Brain microvascular endothelial cell (primary cell): ENCODE data around the gene NEB.

Experiments
- DNase-seq: peaks from one replicate; pipeline ENCODE4 v3.0.0-alpha.2; 2020
- H3K27ac ChIP-seq: fragments of 250-450 bp; sonication (Bioruptor Pico); 2 replicates; pipeline ENCODE4 v1.5.1; 2020; ENCODE audit warnings: mild to moderate bottlenecking, moderate library complexity
- H3K27me3 ChIP-seq: fragments of 250-450 bp; sonication (Bioruptor Pico); replicated peaks from 2 replicates; pipeline ENCODE4 v1.5.1; 2020; ENCODE audit warnings: mild to moderate bottlenecking
- H3K36me3 ChIP-seq: fragments of 250-450 bp; sonication (Bioruptor Pico); replicated peaks from 2 replicates; pipeline ENCODE4 v1.5.1; 2020; ENCODE audit warnings: mild to moderate bottlenecking
- H3K4me3 ChIP-seq: 2 replicates; pipeline ENCODE4 v1.5.1; 2011; ENCODE audit warnings: low read depth, mild to moderate bottlenecking, control low read depth, low read length, moderate library complexity
- CTCF ChIP-seq: IDR thresholded peaks from 2 replicates; pipeline ENCODE4 v1.5.1; 2011; ENCODE audit warnings: low read depth, mild to moderate bottlenecking, moderate library complexity, low read length, control low read depth, inconsistent platforms; ENCODE audit errors: missing control alignments
- in situ Hi-C: cut with HindIII; loops from 2 replicates; pipeline ENCODE4 v1.10.0; 2017; ENCODE audit warnings: low sequenced_read_pairs, low pct_ligation_motif_present

Gene NEB

GRCh38 chr2:151721161-151721560 lies 13.1 kb downstream of the NEB start:
- no peaks in the 10 kb centered on the region for H3K27me3 ChIP-seq
- in situ Hi-C loops = no loop called here
- no peak for TF ChIP-seq CTCF

GRCh38 chr2:151720521-151720920 lies 13.8 kb downstream of the NEB start:
- H3K27me3 ChIP-seq = no peaks in the 10 kb centered on the region
- in situ Hi-C loops = no loop called here
- no peak for TF ChIP-seq CTCF

More at GRCh38 chr2:151721161-151721560, 13.1 kb downstream of the NEB start:
- Histone ChIP-seq H3K27ac (no peak overlapping the region), H3K36me3 (no peaks in the 10 kb centered on the region), H3K4me3 (no peak overlapping the region)
- DNase-seq = no peak

GRCh38 chr2:151718796-151719195 lies 15.5 kb downstream of the NEB start:
- in situ Hi-C loops = no loop called here
- no peak for DNase-seq
- no peaks in the 10 kb centered on the region for H3K36me3 ChIP-seq
- no peak overlapping the region for H3K4me3 ChIP-seq
- no peak for TF ChIP-seq CTCF
- no peak overlapping the region for H3K27ac ChIP-seq
- H3K27me3 ChIP-seq = no peaks in the 10 kb centered on the region

More at GRCh38 chr2:151720521-151720920, 13.8 kb downstream of the NEB start:
- no peak for DNase-seq
- Histone ChIP-seq H3K36me3 (no peaks in the 10 kb centered on the region), H3K4me3 (no peak overlapping the region), H3K27ac (no peak overlapping the region)

GRCh38 chr2:151718247-151718646 lies 16.0 kb downstream of the NEB start:
- Histone ChIP-seq H3K27me3 (no peaks in the 10 kb centered on the region), H3K36me3 (no peaks in the 10 kb centered on the region), H3K4me3 (no peak overlapping the region), H3K27ac (no peak overlapping the region)
- in situ Hi-C loops = no loop called here
- no peak for DNase-seq
- no peak for TF ChIP-seq CTCF

GRCh38 chr2:151716721-151717120 lies 17.6 kb downstream of the NEB start:
- no peaks in the 10 kb centered on the region for H3K36me3 ChIP-seq
- TF ChIP-seq CTCF = no peak
- H3K27me3 ChIP-seq = no peaks in the 10 kb centered on the region
- DNase-seq = no peak
- no peak overlapping the region for H3K4me3 ChIP-seq
- H3K27ac ChIP-seq = no peak overlapping the region
- in situ Hi-C loops = no loop called here

- no peak for TF ChIP-seq CTCF
- Histone ChIP-seq H3K36me3 (no peaks in the 10 kb centered on the region), H3K27me3 (no peaks in the 10 kb centered on the region), H3K4me3 (no peak overlapping the region), H3K27ac (no peak overlapping the region)
- in situ Hi-C loops = no loop called here
- DNase-seq = no peak
Measured at GRCh38 chr2:151713291-151713903, 20.9 kb downstream of the NEB start.
